Cerebellar cortex (tissue), 1 donor: ENCODE results near the gene FAM13A.
A peak's percentile ranks its signal among the peaks of the same experiment; 100 is the strongest.
"Not testable (repeated sequence)": the region's sequence is repeated elsewhere in the genome, so short reads cannot be mapped to it uniquely, and the experiment has no call there.

ENCODE experiments used
- DNase-seq: peaks from one replicate; pipeline ENCODE4 v3.0.0-alpha.2; 2015; ENCODE audit warnings: low spot score

The FAM13A gene

GRCh38 chr4:89056953-89057398 lies at the start of gene FAM13A:
Gene FAM13A (minus strand): TSS chr4:89057185. CDS start chr4:89056964, 221 bp downstream.
- peak; percentile 99 for DNase-seq

GRCh38 chr4:89105726-89106125 lies 48.7 kb upstream of the FAM13A start:
- DNase-seq, result no peak

- DNase-seq, result no peak
Observed at GRCh38 chr4:89101256-89102161, 44.5 kb upstream of the FAM13A start.

- DNase-seq, result no peak
Observed at GRCh38 chr4:89100853-89101252, 43.9 kb upstream of the FAM13A start.

GRCh38 chr4:89099471-89099870 lies 42.5 kb upstream of the FAM13A start:
- no peak for DNase-seq

GRCh38 chr4:89099034-89099433 lies 42.0 kb upstream of the FAM13A start:
- DNase-seq, result no peak

- DNase-seq, result no peak
Observed at GRCh38 chr4:89078300-89078699, 21.3 kb upstream of the FAM13A start.

GRCh38 chr4:89077761-89078160 lies 20.8 kb upstream of the FAM13A start:
- no peak for DNase-seq

- DNase-seq, result no peak
Observed at GRCh38 chr4:89072921-89073320, 15.9 kb upstream of the FAM13A start.

- peak; percentile 50 for DNase-seq
Observed at GRCh38 chr4:89071311-89071710, 14.3 kb upstream of the FAM13A start.

GRCh38 chr4:89070041-89070440 lies 13.1 kb upstream of the FAM13A start:
- no peak for DNase-seq

GRCh38 chr4:89069481-89069880 lies 12.5 kb upstream of the FAM13A start:
- no peak for DNase-seq

- peak; percentile 75 for DNase-seq
Observed at GRCh38 chr4:89067417-89067816, 10.4 kb upstream of the FAM13A start.

- DNase-seq, result no peak
Observed at GRCh38 chr4:89064848-89065247, 7.9 kb upstream of the FAM13A start.

GRCh38 chr4:89057844-89058243 lies 859 bp upstream of the FAM13A start:
- DNase-seq, result not testable (repeated sequence)

GRCh38 chr4:89056292-89056952 lies 563 bp downstream of the FAM13A start:
- no peak for DNase-seq

- DNase-seq, result peak; percentile 57
Observed at GRCh38 chr4:89055157-89056080, 1.6 kb downstream of the FAM13A start.

- DNase-seq, result peak; percentile 59
Observed at GRCh38 chr4:89054627-89055026, 2.4 kb downstream of the FAM13A start.

- DNase-seq, result no peak
Observed at GRCh38 chr4:89049853-89050252, 7.1 kb downstream of the FAM13A start.

GRCh38 chr4:89048906-89049601 lies 7.9 kb downstream of the FAM13A start:
- DNase-seq, result no peak

- no peak for DNase-seq
Observed at GRCh38 chr4:89044147-89044900, 12.7 kb downstream of the FAM13A start.
